ENCODE results near the gene AGFG1. TPM values are rescaled to one million over a fixed set of nuclear protein-coding genes. Genes with fewer than 3 reads are reported as not detected.
"Not testable (repeated sequence)": the region's sequence is repeated elsewhere in the genome, so short reads cannot be mapped to it uniquely, and the experiment has no call there.

Gene AGFG1
- total RNA-seq, 1 experiment from 2014 or later, result 72.5 TPM

DNA sequence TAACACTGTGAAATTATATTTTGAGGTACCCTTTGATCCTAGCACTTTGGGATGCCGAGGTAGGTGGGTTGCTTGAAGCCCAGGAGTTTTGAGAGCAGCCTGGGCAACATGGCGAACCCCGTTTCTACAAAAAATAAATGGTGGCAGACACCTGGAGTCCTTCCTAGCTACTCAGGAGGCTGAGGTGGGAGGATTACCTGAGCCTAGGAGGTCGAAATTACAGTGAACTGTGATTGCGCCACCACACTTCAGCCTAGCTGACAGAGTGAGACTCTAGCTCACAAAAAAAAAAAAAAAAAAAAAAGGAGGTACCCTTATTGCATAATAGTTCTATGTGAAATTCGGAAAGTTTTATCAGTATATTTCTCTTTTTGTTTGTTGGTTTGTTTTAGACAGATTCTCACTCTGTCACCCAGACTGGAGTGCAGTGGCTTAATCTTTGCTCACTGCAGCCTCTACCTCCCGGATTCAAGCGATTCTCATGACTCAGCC, 67.6 kb downstream of the AGFG1 start:
- Histone ChIP-seq H2AFZ (ENCODE audit: low read depth, low read length, poor library complexity, severe bottlenecking) (no peak overlapping the region), H3K36me3 (ENCODE audit: control insufficient read depth in 1 of 2, insufficient read depth in 2 of 2, low read length in 2 of 2) (peaks cover 18 to 29% of the 10 kb centered on the region in 2 experiments; a peak in 3 of 4 replicates), H3K4me1 (ENCODE audit: control insufficient read depth in 1 of 2, insufficient read depth in 2 of 2, low read length in 2 of 2) (no peaks in the 10 kb centered on the region), H3K79me2 (ENCODE audit: insufficient read depth, low read length) (no peaks in the 10 kb centered on the region), H3K9ac (ENCODE audit: low read length) (no peak overlapping the region), H3K9me2 (ENCODE audit: insufficient read depth) (no peaks in the 10 kb centered on the region), H3K27me3 (ENCODE audit: insufficient read depth, low read length) (no peaks in the 10 kb centered on the region), H3K4me2 (ENCODE audit: low read length) (no peak overlapping the region), H3K27ac (ENCODE audit: low read depth, low read length) (no peak overlapping the region), H3K9me3 (ENCODE audit: control insufficient read depth in 1 of 2, insufficient read depth in 1 of 2, low read depth in 1 of 2, low read length in 2 of 2) (no peaks in the 10 kb centered on the region), H3K4me3 (replicated peaks in 1 of 2; ENCODE audit: low read depth in 1 of 2, low read length in 2 of 2) (no peak overlapping the region), H4K20me1 (ENCODE audit: insufficient read depth) (no peaks in the 10 kb centered on the region)
- ChIA-PET RAD21 (ENCODE audit: low non-redundant PET in 1 of 2, low total read pairs in 2 of 2, uncharacterized antibody in 2 of 2, unreplicated experiment in 2 of 2) (no interaction called here), CTCF (no interaction called here), POLR2A (no interaction called here)
- ATAC-seq (no peak), DNase-seq (ENCODE audit: low read depth, low spot score) (no peak)
- TF ChIP-seq JUND (IDR thresholded peaks at IDR 0.05) (no peak), ZBTB33 (IDR thresholded peaks at IDR 0.05; ENCODE audit: extremely low read depth, insufficient replicate concordance, low read length) (no peak), FOSL1 (IDR thresholded peaks at IDR 0.05; ENCODE audit: low read depth) (no peak), CTCF (IDR thresholded peaks at IDR 0.05 in 2 of 3, conservative IDR thresholded peaks at IDR 0.05 in 1 of 3; ENCODE audit: borderline replicate concordance in 1 of 3, insufficient read depth in 1 of 3, low read depth in 2 of 3, low read length in 2 of 3) (no peak), EGR1 (IDR thresholded peaks at IDR 0.05; ENCODE audit: low read depth) (no peak)
- TF ChIP-seq, protein P1, sequence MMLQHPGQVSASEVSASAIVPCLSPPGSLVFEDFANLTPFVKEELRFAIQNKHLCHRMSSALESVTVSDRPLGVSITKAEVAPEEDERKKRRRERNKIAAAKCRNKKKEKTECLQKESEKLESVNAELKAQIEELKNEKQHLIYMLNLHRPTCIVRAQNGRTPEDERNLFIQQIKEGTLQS (IDR thresholded peaks at IDR 0.05), result no peak
- TF ChIP-seq, protein P2, sequence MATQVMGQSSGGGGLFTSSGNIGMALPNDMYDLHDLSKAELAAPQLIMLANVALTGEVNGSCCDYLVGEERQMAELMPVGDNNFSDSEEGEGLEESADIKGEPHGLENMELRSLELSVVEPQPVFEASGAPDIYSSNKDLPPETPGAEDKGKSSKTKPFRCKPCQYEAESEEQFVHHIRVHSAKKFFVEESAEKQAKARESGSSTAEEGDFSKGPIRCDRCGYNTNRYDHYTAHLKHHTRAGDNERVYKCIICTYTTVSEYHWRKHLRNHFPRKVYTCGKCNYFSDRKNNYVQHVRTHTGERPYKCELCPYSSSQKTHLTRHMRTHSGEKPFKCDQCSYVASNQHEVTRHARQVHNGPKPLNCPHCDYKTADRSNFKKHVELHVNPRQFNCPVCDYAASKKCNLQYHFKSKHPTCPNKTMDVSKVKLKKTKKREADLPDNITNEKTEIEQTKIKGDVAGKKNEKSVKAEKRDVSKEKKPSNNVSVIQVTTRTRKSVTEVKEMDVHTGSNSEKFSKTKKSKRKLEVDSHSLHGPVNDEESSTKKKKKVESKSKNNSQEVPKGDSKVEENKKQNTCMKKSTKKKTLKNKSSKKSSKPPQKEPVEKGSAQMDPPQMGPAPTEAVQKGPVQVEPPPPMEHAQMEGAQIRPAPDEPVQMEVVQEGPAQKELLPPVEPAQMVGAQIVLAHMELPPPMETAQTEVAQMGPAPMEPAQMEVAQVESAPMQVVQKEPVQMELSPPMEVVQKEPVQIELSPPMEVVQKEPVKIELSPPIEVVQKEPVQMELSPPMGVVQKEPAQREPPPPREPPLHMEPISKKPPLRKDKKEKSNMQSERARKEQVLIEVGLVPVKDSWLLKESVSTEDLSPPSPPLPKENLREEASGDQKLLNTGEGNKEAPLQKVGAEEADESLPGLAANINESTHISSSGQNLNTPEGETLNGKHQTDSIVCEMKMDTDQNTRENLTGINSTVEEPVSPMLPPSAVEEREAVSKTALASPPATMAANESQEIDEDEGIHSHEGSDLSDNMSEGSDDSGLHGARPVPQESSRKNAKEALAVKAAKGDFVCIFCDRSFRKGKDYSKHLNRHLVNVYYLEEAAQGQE (IDR thresholded peaks at IDR 0.05; ENCODE audit: low read depth), result no peak
- no TSS peak for BruUV-seq (replicated peaks)
- intact Hi-C loops (cut with micrococcal nuclease), result no loop called here

- H3K4me1 ChIP-seq (ENCODE audit: control insufficient read depth in 1 of 2, insufficient read depth in 2 of 2, low read length in 2 of 2); H3K9me3 ChIP-seq (ENCODE audit: control insufficient read depth in 1 of 2, insufficient read depth in 1 of 2, low read depth in 1 of 2, low read length in 2 of 2); intact Hi-C loops (cut with micrococcal nuclease); H3K27ac ChIP-seq (ENCODE audit: low read depth, low read length); H2AFZ ChIP-seq (ENCODE audit: low read depth, low read length, poor library complexity, severe bottlenecking); CTCF ChIA-PET; H3K4me2 ChIP-seq (ENCODE audit: low read length); RAD21 ChIA-PET (ENCODE audit: low non-redundant PET in 1 of 2, low total read pairs in 2 of 2, uncharacterized antibody in 2 of 2, unreplicated experiment in 2 of 2); H3K79me2 ChIP-seq (ENCODE audit: insufficient read depth, low read length); H3K4me3 ChIP-seq (replicated peaks in 1 of 2; ENCODE audit: low read depth in 1 of 2, low read length in 2 of 2); H3K27me3 ChIP-seq (ENCODE audit: insufficient read depth, low read length); POLR2A ChIA-PET; DNase-seq (ENCODE audit: low read depth, low spot score); H3K9ac ChIP-seq (ENCODE audit: low read length); H3K9me2 ChIP-seq (ENCODE audit: insufficient read depth); ATAC-seq; H4K20me1 ChIP-seq (ENCODE audit: insufficient read depth); BruUV-seq (replicated peaks): not testable (repeated sequence)
- peaks cover 18 to 25% of the 10 kb centered on the region in 2 experiments; a peak in 3 of 4 replicates for H3K36me3 ChIP-seq (ENCODE audit: control insufficient read depth in 1 of 2, insufficient read depth in 2 of 2, low read length in 2 of 2)
Observed at GRCh38 chr2:227540352-227540751, 68.4 kb downstream of the AGFG1 start.

Measured in HCT116 (cell line).